ENCODE data around the gene NAP1L4. TPM values are rescaled to one million over a fixed set of nuclear protein-coding genes. Genes with fewer than 3 reads are reported as not detected.

Gene NAP1L4
- total and polyA plus RNA-seq, 2 donors: 133 to 157 TPM

DNA sequence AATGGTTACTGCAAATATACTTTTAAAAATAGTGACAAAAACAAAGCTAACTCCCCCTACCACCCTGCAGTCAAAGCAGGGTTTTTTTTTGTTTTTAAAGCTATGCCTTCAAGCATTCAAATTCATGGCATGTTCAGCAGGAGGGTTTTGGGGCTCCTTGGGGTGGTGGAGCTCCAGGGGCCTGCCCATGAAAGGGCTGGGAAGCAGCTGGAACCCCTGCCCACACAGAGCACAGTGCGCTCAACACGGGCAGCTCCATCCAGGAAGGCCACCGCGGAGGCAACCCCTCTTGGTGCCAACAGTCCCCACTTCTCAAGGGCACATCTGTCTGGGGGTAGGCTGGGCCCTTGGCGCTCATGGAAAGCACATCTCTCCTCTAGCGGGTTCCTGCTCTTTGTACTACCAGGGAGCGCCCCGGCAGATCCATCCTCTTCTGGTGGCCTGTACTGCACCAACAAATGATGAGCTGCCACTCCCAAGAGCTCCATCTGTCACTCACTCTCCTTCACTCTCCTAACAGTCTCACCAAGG, 46.3 kb downstream of the NAP1L4 start:
- Histone ChIP-seq H3K4me1 (ENCODE audit: control insufficient read depth in 2 of 2, insufficient read depth in 2 of 2, low read length in 2 of 2) (peaks cover 3 to 24% of the 10 kb centered on the region in 2 donors), H3K27ac (ENCODE audit: low read depth in 1 of 2, low read length in 1 of 2) (peak overlapping the region; percentile 19 to 32), H3K36me3 (ENCODE audit: control insufficient read depth in 2 of 2, insufficient read depth in 2 of 2, low read length in 1 of 2) (peaks cover 54 to 70% of the 10 kb centered on the region in 2 donors), H3K4me3 (ENCODE audit: low read length in 2 of 2) (no peak overlapping the region), H3K27me3 (ENCODE audit: control insufficient read depth in 2 of 2, insufficient read depth in 1 of 2, low read length in 1 of 2) (no peaks in the 10 kb centered on the region), H3K9me3 (ENCODE audit: control insufficient read depth in 2 of 2, insufficient read depth in 1 of 2, low read length in 1 of 2) (no peaks in the 10 kb centered on the region)
- 84% methylated on average over 8 of the region's 8 CpGs for WGBS
- DNase-seq (ENCODE audit: low read depth in 6 of 9, low spot score in 9 of 9): no peak

DNA sequence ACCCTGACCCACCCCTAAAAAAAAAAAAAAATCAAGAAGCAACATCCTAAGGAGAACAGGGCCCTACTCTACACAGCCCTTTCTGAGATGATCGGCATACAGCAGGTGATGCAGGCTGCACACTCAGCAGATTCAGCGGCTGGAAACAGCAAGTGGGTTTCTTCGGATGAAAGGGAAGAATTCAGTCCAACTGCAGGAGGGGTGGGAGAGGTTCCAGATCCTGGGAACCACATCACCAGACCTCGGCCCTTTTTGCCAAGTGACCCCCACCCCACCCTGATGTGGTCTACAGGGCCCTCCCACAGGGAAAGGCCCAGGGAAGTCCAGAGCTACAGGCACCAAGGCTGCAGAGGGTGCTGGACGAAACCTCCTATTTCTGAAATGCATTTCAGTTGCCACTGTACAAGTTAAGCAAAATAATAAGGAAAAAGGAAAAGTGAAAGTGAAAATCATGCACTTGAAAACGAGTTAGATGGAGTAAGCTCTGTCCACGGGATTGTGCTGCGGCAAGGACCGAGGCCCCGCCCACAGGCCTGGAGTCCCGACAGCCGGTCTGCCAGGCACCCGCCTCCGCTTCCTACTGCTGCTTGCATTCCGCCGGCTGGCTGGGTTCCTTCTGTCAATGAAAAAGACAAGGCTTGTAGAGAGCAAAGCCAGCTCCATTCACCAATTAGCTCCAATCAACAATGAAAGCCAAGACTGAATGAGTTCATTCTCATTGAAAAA, 46.9 kb downstream of the NAP1L4 start:
- Histone ChIP-seq H3K4me1 (ENCODE audit: control insufficient read depth in 2 of 2, insufficient read depth in 2 of 2, low read length in 2 of 2) (peaks cover 3 to 24% of the 10 kb centered on the region in 2 donors), H3K27me3 (ENCODE audit: control insufficient read depth in 2 of 2, insufficient read depth in 1 of 2, low read length in 1 of 2) (no peaks in the 10 kb centered on the region), H3K36me3 (ENCODE audit: control insufficient read depth in 2 of 2, insufficient read depth in 2 of 2, low read length in 1 of 2) (peaks cover 52 to 64% of the 10 kb centered on the region in 2 donors), H3K27ac (ENCODE audit: low read depth in 1 of 2, low read length in 1 of 2) (peak overlapping the region in 1 of 2 donors; percentile 37), H3K9me3 (ENCODE audit: control insufficient read depth in 2 of 2, insufficient read depth in 1 of 2, low read length in 1 of 2) (peaks cover 0 to 3% of the 10 kb centered on the region in 2 donors), H3K4me3 (ENCODE audit: low read length in 2 of 2) (no peak overlapping the region)
- WGBS: 30% methylated on average over 16 of the region's 16 CpGs
- peak in 6 of 9 donors; percentile 14 to 63 (median 36) for DNase-seq (ENCODE audit: low read depth in 6 of 9, low spot score in 9 of 9)

DNA sequence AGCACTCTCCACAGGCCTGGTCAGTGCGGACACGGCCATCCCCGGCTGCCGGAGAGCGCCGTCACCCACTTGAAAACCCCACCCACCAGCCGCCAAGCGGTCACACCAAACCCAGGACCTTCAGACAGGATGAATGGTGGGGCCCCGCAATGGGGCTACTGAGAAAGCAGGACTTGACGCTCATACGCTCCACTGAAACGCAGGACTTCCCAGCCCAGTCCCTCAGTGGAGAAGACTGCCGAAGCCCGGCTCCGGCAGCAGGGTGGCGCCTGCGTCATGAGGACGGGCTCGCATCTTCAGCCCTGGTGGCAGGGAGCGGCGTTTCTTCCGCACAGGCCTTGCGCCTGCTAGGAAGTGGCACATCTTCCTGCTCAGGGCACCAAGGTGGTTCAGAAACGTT, 47.6 kb downstream of the NAP1L4 start:
- peaks cover 4 to 10% of the 10 kb centered on the region in 2 donors for H3K9me3 ChIP-seq (ENCODE audit: control insufficient read depth in 2 of 2, insufficient read depth in 1 of 2, low read length in 1 of 2)
- H3K4me1 ChIP-seq (ENCODE audit: control insufficient read depth in 2 of 2, insufficient read depth in 2 of 2, low read length in 2 of 2): peaks cover 3 to 24% of the 10 kb centered on the region in 2 donors
- H3K36me3 ChIP-seq (ENCODE audit: control insufficient read depth in 2 of 2, insufficient read depth in 2 of 2, low read length in 1 of 2): peaks cover 45 to 57% of the 10 kb centered on the region in 2 donors
- H3K4me3 ChIP-seq (ENCODE audit: low read length in 2 of 2): no peak overlapping the region
- H3K27ac ChIP-seq (ENCODE audit: low read depth in 1 of 2, low read length in 1 of 2): peak overlapping the region in 1 of 2 donors; percentile 37
- WGBS: 97% methylated on average over 24 of the region's 24 CpGs
- H3K27me3 ChIP-seq (ENCODE audit: control insufficient read depth in 2 of 2, insufficient read depth in 1 of 2, low read length in 1 of 2): no peaks in the 10 kb centered on the region
- no peak for DNase-seq (ENCODE audit: low read depth in 6 of 9, low spot score in 9 of 9)

DNA sequence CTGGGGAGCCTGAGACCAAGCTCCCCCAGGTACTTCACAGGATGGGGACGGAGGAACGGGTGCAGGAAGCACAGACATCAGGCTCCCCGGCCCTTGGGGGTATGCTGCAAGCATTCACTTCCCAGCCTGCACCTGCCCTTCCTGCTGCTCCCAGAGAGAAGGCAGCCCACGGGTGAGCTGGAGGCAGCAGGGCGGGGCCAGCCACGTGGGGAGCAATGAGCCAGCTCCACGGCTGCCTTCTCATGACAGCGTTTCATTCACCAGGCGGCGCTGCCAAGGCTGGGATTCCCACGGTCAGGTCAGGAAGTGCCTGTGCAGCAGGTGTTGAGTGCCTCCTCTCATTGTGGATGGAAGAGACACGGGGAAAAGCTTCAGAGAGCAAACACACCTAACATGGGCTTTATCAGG, 48.4 kb downstream of the NAP1L4 start:
- peaks cover 39 to 49% of the 10 kb centered on the region in 2 donors for H3K36me3 ChIP-seq (ENCODE audit: control insufficient read depth in 2 of 2, insufficient read depth in 2 of 2, low read length in 1 of 2)
- H3K27ac ChIP-seq (ENCODE audit: low read depth in 1 of 2, low read length in 1 of 2): no peak overlapping the region
- no peak overlapping the region for H3K4me3 ChIP-seq (ENCODE audit: low read length in 2 of 2)
- peak in 1 of 9 donors; percentile 32 for DNase-seq (ENCODE audit: low read depth in 6 of 9, low spot score in 9 of 9)
- H3K9me3 ChIP-seq (ENCODE audit: control insufficient read depth in 2 of 2, insufficient read depth in 1 of 2, low read length in 1 of 2): peaks cover 8 to 16% of the 10 kb centered on the region in 2 donors
- WGBS: 63% methylated on average over 12 of the region's 12 CpGs
- H3K27me3 ChIP-seq (ENCODE audit: control insufficient read depth in 2 of 2, insufficient read depth in 1 of 2, low read length in 1 of 2): no peaks in the 10 kb centered on the region
- H3K4me1 ChIP-seq (ENCODE audit: control insufficient read depth in 2 of 2, insufficient read depth in 2 of 2, low read length in 2 of 2): peaks cover 3 to 24% of the 10 kb centered on the region in 2 donors

DNA sequence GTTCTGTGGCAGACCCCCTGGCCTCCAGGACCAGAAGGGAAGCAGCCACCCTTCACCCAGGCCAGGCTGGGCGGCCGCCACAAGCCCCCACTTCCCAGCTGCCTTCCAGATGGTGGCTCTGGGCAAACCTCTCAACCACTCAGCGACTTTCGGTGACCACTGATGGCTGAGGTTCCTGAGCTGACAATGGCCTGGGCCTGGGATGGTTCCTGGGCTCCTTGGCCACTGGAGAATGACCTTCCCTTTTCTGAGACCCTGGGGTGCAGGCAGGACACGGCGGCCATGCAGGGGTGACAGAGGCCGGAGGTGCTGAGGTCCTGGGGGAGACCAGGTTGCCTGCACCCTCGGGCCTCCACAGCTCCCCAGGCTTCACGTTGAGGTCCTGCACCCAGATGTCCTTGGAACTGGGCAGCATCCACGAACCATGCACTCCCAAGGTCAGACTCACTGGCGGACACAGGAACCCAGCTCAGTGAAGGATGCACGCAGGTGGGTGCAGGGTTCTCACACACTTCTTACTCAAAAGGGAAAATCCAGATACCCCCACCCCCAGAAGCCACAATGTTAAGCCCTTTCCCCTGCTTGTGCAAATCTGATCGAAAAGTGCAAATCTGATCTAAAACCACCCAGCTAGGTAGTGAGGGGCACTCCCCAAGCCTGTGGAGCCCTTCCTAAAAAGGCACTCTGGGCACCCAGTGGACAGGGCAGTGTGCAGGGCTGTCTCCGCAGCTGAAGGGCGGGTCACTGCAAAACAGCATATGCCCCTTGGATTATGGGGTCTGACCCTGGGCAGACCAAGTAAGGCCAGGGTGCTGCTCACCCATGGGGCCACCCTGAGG, 49.0 kb downstream of the NAP1L4 start:
- peaks cover 3 to 24% of the 10 kb centered on the region in 2 donors for H3K4me1 ChIP-seq (ENCODE audit: control insufficient read depth in 2 of 2, insufficient read depth in 2 of 2, low read length in 2 of 2)
- peaks cover 33 to 43% of the 10 kb centered on the region in 2 donors for H3K36me3 ChIP-seq (ENCODE audit: control insufficient read depth in 2 of 2, insufficient read depth in 2 of 2, low read length in 1 of 2)
- H3K4me3 ChIP-seq (ENCODE audit: low read length in 2 of 2): no peak overlapping the region
- 96% methylated on average over 15 of the region's 15 CpGs for WGBS
- H3K27ac ChIP-seq (ENCODE audit: low read depth in 1 of 2, low read length in 1 of 2): no peak overlapping the region
- H3K27me3 ChIP-seq (ENCODE audit: control insufficient read depth in 2 of 2, insufficient read depth in 1 of 2, low read length in 1 of 2): no peaks in the 10 kb centered on the region
- no peak for DNase-seq (ENCODE audit: low read depth in 6 of 9, low spot score in 9 of 9)
- peaks cover 8 to 16% of the 10 kb centered on the region in 2 donors for H3K9me3 ChIP-seq (ENCODE audit: control insufficient read depth in 2 of 2, insufficient read depth in 1 of 2, low read length in 1 of 2)

DNA sequence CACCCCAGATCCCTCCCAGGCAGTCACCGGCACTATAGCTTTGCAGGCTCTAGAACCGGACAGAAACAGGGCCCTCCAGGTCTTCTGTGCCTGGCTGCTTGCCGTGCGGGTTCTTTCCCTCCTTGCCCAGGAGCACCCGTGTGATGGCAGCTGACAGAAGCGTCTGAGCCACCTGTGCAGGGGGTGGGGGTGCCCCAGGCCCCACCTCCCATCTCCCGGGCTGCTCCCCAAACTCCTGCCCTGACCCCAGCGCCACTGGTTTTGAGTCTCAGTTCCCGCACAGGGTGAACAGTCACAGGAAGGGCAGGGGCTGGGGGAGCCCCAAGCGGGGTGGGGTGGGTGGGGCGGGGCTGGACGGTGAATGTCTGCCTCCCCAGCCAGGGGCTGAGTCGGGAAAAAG, 49.7 kb downstream of the NAP1L4 start:
- no peak overlapping the region for H3K27ac ChIP-seq (ENCODE audit: low read depth in 1 of 2, low read length in 1 of 2)
- 76% methylated on average over 13 of the region's 13 CpGs for WGBS
- no peaks in the 10 kb centered on the region for H3K27me3 ChIP-seq (ENCODE audit: control insufficient read depth in 2 of 2, insufficient read depth in 1 of 2, low read length in 1 of 2)
- DNase-seq (ENCODE audit: low read depth in 6 of 9, low spot score in 9 of 9): no peak
- H3K36me3 ChIP-seq (ENCODE audit: control insufficient read depth in 2 of 2, insufficient read depth in 2 of 2, low read length in 1 of 2): peaks cover 28 to 37% of the 10 kb centered on the region in 2 donors
- H3K9me3 ChIP-seq (ENCODE audit: control insufficient read depth in 2 of 2, insufficient read depth in 1 of 2, low read length in 1 of 2): peaks cover 10 to 21% of the 10 kb centered on the region in 2 donors
- peaks cover 3 to 24% of the 10 kb centered on the region in 2 donors for H3K4me1 ChIP-seq (ENCODE audit: control insufficient read depth in 2 of 2, insufficient read depth in 2 of 2, low read length in 2 of 2)
- H3K4me3 ChIP-seq (ENCODE audit: low read length in 2 of 2): no peak overlapping the region

DNA sequence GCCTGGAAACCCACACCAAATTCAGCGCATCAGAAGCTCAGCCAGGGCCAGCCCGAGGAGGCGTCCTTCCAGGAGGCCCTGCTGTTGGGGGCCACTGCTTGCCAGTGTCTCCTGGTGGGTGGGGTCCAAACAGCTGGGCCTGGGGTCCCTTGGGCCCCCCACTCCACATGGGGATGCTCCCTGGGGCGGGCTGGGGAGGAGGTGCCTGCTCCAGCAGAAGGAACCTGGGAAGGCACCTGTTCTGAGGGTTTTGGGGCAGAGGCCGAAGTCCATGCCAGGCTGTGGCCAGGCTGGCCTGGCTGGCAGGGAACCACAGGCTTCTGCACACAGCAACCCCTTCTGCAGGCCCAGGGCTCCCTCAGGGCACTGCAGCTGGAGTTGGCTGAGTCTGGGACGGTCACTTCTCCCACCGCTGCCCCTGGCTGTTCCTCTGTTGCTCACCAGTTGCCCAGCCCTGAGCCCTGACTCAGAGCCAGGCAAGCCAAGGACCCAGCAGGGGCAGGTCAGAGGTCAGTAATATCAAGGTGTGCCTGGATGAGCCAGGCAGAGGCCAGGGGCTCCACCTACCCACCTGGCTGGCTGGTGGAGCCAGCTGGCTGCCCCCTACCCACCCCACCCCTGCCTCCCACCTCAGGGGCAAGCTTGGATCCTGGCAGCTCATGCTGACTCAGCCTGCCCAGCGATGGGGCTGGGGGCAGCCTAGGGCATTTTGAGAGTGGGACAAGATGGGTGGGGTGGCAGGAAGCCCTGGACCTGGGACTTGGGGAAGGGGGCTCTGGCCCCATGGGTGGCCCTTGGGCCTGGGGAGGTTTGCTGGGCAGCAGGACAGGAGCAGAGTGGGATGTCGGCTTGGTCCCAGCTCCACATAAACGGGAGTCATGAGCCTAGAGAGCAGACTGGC, 51.0 kb downstream of the NAP1L4 start:
- WGBS: 64% methylated on average over 10 of the region's 10 CpGs
- peaks cover 12 to 27% of the 10 kb centered on the region in 2 donors for H3K9me3 ChIP-seq (ENCODE audit: control insufficient read depth in 2 of 2, insufficient read depth in 1 of 2, low read length in 1 of 2)
- no peak overlapping the region for H3K27ac ChIP-seq (ENCODE audit: low read depth in 1 of 2, low read length in 1 of 2)
- H3K27me3 ChIP-seq (ENCODE audit: control insufficient read depth in 2 of 2, insufficient read depth in 1 of 2, low read length in 1 of 2): no peaks in the 10 kb centered on the region
- peaks cover 3 to 23% of the 10 kb centered on the region in 2 donors for H3K4me1 ChIP-seq (ENCODE audit: control insufficient read depth in 2 of 2, insufficient read depth in 2 of 2, low read length in 2 of 2)
- H3K4me3 ChIP-seq (ENCODE audit: low read length in 2 of 2): no peak overlapping the region
- H3K36me3 ChIP-seq (ENCODE audit: control insufficient read depth in 2 of 2, insufficient read depth in 2 of 2, low read length in 1 of 2): peaks cover 23 to 26% of the 10 kb centered on the region in 2 donors
- no peak for DNase-seq (ENCODE audit: low read depth in 6 of 9, low spot score in 9 of 9)

DNA sequence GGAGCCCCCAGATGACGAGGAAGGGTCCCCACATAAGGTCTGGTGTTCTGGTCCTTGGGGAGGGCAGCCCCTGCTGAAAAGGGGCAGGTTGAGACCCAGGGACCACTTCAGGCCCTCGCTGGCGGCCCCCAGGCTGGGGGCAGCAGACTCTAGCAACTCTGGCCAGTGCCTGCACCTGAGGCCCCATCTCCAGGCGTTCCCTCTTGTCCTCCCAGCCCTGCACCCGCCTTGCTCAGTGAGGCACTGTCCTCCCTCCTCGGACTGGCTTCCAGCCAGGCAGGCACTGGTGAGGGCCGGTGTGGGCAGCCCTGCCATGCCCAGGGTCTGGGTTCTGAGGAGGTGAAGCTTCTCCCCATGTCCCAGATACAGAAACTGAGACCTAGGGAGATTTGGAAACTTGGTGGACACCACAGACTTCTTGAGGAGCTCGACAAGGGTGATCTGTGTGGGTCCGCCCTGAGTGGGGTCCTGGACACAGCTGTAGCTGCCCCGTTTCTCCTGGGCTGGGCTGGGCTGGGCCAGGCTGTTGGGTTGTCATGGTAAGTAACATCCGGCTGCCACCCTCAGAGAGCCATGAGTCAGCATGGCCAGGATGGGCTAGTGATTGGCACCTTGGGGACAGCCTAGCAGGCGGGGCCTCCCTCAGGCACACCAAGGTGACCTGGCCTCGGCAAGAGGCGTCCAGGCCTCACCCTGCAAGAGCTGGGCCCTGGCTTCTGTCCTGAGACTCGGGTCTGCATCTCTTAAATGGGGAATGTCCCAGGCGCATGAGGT, 51.8 kb downstream of the NAP1L4 start:
- WGBS: 68% methylated on average over 16 of the region's 16 CpGs
- peaks cover 18 to 21% of the 10 kb centered on the region in 2 donors for H3K36me3 ChIP-seq (ENCODE audit: control insufficient read depth in 2 of 2, insufficient read depth in 2 of 2, low read length in 1 of 2)
- H3K27me3 ChIP-seq (ENCODE audit: control insufficient read depth in 2 of 2, insufficient read depth in 1 of 2, low read length in 1 of 2): no peaks in the 10 kb centered on the region
- no peak overlapping the region for H3K4me3 ChIP-seq (ENCODE audit: low read length in 2 of 2)
- no peak for DNase-seq (ENCODE audit: low read depth in 6 of 9, low spot score in 9 of 9)
- H3K4me1 ChIP-seq (ENCODE audit: control insufficient read depth in 2 of 2, insufficient read depth in 2 of 2, low read length in 2 of 2): peaks cover 0 to 15% of the 10 kb centered on the region in 2 donors
- H3K27ac ChIP-seq (ENCODE audit: low read depth in 1 of 2, low read length in 1 of 2): no peak overlapping the region
- H3K9me3 ChIP-seq (ENCODE audit: control insufficient read depth in 2 of 2, insufficient read depth in 1 of 2, low read length in 1 of 2): peaks cover 12 to 27% of the 10 kb centered on the region in 2 donors

All from thymus (tissue), 11 donors.